H9 (cell line): ENCODE measurements around the gene ELANE. TPM values are rescaled to one million over a fixed set of nuclear protein-coding genes. Genes with fewer than 3 reads are reported as not detected.

Experiments
- DNase-seq: peaks from one replicate; pipeline ENCODE4 v3.0.0-alpha.2; 2017
- H2AFZ ChIP-seq: one replicate; pipeline ENCODE4 v1.6.1; 2013; ENCODE audit warnings: mild to moderate bottlenecking, low read length, control low read depth, moderate library complexity
- H2AK5ac ChIP-seq: 2 replicates; pipeline ENCODE4 v1.6.1; 2013; ENCODE audit warnings: low read length, control low read depth, mixed read lengths; ENCODE audit not compliant: insufficient read length
- H2BK120ac ChIP-seq: one replicate; pipeline ENCODE4 v1.6.1; 2013; ENCODE audit warnings: low read depth, mild to moderate bottlenecking, low read length, control low read depth, inconsistent platforms; ENCODE audit not compliant: poor library complexity, severe bottlenecking
- H2BK12ac ChIP-seq: 2 replicates; pipeline ENCODE4 v1.6.1; 2013; ENCODE audit warnings: low read length, control low read depth, mixed read lengths, low read depth; ENCODE audit not compliant: insufficient read length
- H2BK15ac ChIP-seq: 2 replicates; pipeline ENCODE4 v1.6.1; 2013; ENCODE audit warnings: low read depth, low read length, control low read depth
- H2BK20ac ChIP-seq: one replicate; pipeline ENCODE4 v1.6.1; 2013; ENCODE audit warnings: low read depth, mild to moderate bottlenecking, low read length, control low read depth, inconsistent platforms; ENCODE audit not compliant: poor library complexity, severe bottlenecking
- H2BK5ac ChIP-seq: 2 replicates; pipeline ENCODE4 v1.6.1; 2013; ENCODE audit warnings: low read length, control low read depth, mixed read lengths; ENCODE audit not compliant: insufficient read length
- H3K14ac ChIP-seq: 2 replicates; pipeline ENCODE4 v1.6.1; 2013; ENCODE audit warnings: low read length, control low read depth; ENCODE audit not compliant: insufficient read depth
- H3K18ac ChIP-seq: 2 replicates; pipeline ENCODE4 v1.6.1; 2013; ENCODE audit warnings: low read depth, mild to moderate bottlenecking, mixed read lengths, low read length, control low read depth; ENCODE audit not compliant: insufficient read length
- H3K23ac ChIP-seq: 2 replicates; pipeline ENCODE4 v1.6.1; 2013; ENCODE audit warnings: low read length, control low read depth, mixed read lengths, low read depth; ENCODE audit not compliant: insufficient read length
- H3K23me2 ChIP-seq: 2 replicates; pipeline ENCODE4 v1.6.1; 2013; ENCODE audit warnings: low read depth, mild to moderate bottlenecking, mixed read lengths, low read length, control low read depth; ENCODE audit not compliant: insufficient read length, poor library complexity, severe bottlenecking
- H3K27ac ChIP-seq: 2 replicates; pipeline ENCODE4 v1.5.1; 2013; ENCODE audit warnings: low read length, control low read depth, mixed read lengths, low read depth; ENCODE audit not compliant: insufficient read length
- H3K27me3 ChIP-seq: 2 replicates; pipeline ENCODE4 v1.6.1; 2013; ENCODE audit warnings: low read length, control low read depth, inconsistent platforms; ENCODE audit not compliant: insufficient read depth
- H3K4ac ChIP-seq: 2 replicates; pipeline ENCODE4 v1.6.1; 2013; ENCODE audit warnings: low read depth, mild to moderate bottlenecking, control low read depth, inconsistent platforms, low read length, moderate library complexity
- H3K4me1 ChIP-seq: 2 replicates; pipeline ENCODE4 v1.6.1; 2013; ENCODE audit warnings: low read length, control low read depth, inconsistent platforms; ENCODE audit not compliant: insufficient read depth
- H3K4me2 ChIP-seq: 2 replicates; pipeline ENCODE4 v1.6.1; 2013; ENCODE audit warnings: low read length, control low read depth, mixed read lengths; ENCODE audit not compliant: insufficient read length, insufficient read depth
- H3K56ac ChIP-seq: 2 replicates; pipeline ENCODE4 v1.6.1; 2013; ENCODE audit warnings: low read depth, mild to moderate bottlenecking, mixed read lengths, low read length, control low read depth; ENCODE audit not compliant: insufficient read length
- H3K79me1 ChIP-seq: 2 replicates; pipeline ENCODE4 v1.6.1; 2013; ENCODE audit warnings: low read depth, mild to moderate bottlenecking, moderate library complexity, low read length, control low read depth, inconsistent platforms; ENCODE audit not compliant: insufficient read depth, poor library complexity, severe bottlenecking
- H3K79me2 ChIP-seq: 2 replicates; pipeline ENCODE4 v1.6.1; 2013; ENCODE audit warnings: low read length, control low read depth, inconsistent platforms; ENCODE audit not compliant: insufficient read depth
- H3K9ac ChIP-seq: 2 replicates; pipeline ENCODE4 v1.6.1; 2013; ENCODE audit warnings: low read length, control low read depth, mixed read lengths; ENCODE audit not compliant: insufficient read length; ENCODE audit errors: extremely low read depth
- H3K9me3 ChIP-seq: one replicate; pipeline ENCODE4 v1.6.1; 2013; ENCODE audit warnings: low read depth, low read length, inconsistent platforms; ENCODE audit not compliant: control insufficient read depth
- H3T11ph ChIP-seq: one replicate; pipeline ENCODE4 v1.6.1; 2013; ENCODE audit warnings: mild to moderate bottlenecking, low read length, control low read depth, inconsistent platforms
- H4K20me1 ChIP-seq: one replicate; pipeline ENCODE4 v1.6.1; 2013; ENCODE audit not compliant: control insufficient read depth, insufficient read length, insufficient read depth
- H4K5ac ChIP-seq: 2 replicates; pipeline ENCODE4 v1.6.1; 2013; ENCODE audit warnings: low read depth, mild to moderate bottlenecking, mixed read lengths, low read length, control low read depth; ENCODE audit not compliant: insufficient read length
- H4K8ac ChIP-seq: replicated peaks from 2 replicates; pipeline ENCODE4 v1.6.1; 2013; ENCODE audit warnings: low read length, control low read depth, mixed read lengths, low read depth; ENCODE audit not compliant: insufficient read length
- H4K91ac ChIP-seq: 2 replicates; pipeline ENCODE4 v1.6.1; 2013; ENCODE audit warnings: low read depth, mild to moderate bottlenecking, moderate library complexity, mixed read lengths, low read length, control low read depth; ENCODE audit not compliant: insufficient read length
- H3K27ac Mint-ChIP-seq, 3 experiments: 2 replicates in 2 of 3; 3 replicates in 1 of 3; pipeline ENCODE4 v1.8.0; 2020 to 2021; ENCODE audit warnings: mixed read lengths in 3 of 3, mild to moderate bottlenecking in 1 of 3, moderate library complexity in 1 of 3
- H3K27me3 Mint-ChIP-seq: 2 replicates; pipeline ENCODE4 v1.8.0; 2021; ENCODE audit warnings: low read depth, mild to moderate bottlenecking, moderate library complexity, mixed read lengths
- H3K36me3 Mint-ChIP-seq, 3 experiments: 2 replicates in 2 of 3; 3 replicates in 1 of 3; pipeline ENCODE4 v1.8.0; 2020 to 2021; ENCODE audit warnings: low read depth in 3 of 3, mixed read lengths in 3 of 3; ENCODE audit not compliant: insufficient read depth in 1 of 3
- H3K4me1 Mint-ChIP-seq, 2 experiments: 2 replicates each; pipeline ENCODE4 v1.8.0; 2020; ENCODE audit warnings: mixed read lengths in 2 of 2
- H3K4me3 Mint-ChIP-seq, 2 experiments: 2 replicates in 1 of 2; 3 replicates in 1 of 2; pipeline ENCODE4 v1.8.0; 2020 to 2021; ENCODE audit warnings: mild to moderate bottlenecking in 2 of 2, mixed read lengths in 2 of 2, moderate library complexity in 1 of 2
- H3K9me3 Mint-ChIP-seq, 2 experiments: 2 replicates in 1 of 2; 3 replicates in 1 of 2; pipeline ENCODE4 v1.8.0; 2020; ENCODE audit warnings: mild to moderate bottlenecking in 2 of 2, mixed read lengths in 2 of 2, moderate library complexity in 1 of 2
- WGBS: extraction: QIAGEN DNeasy Blood & Tissue Kit; methylation state at CpG from one replicate; pipeline ENCODE4 v1.1.7; 2013; ENCODE audit warnings: missing lambda C conversion rate, low lambda C conversion rate, mixed read lengths; ENCODE audit not compliant: insufficient read length; ENCODE audit errors: extremely low coverage; 5-methylcytosine and 5-hydroxymethylcytosine counted together
- total RNA-seq: library from RNA; stranded (reverse); gene quantifications from 2 replicates; pipeline ENCODE4 v1.2.1, GENCODE V29; 2021
- TF ChIP-seq, protein P1 (sequence below): fragments of 200-600 bp; sonication (generic); conservative IDR thresholded peaks from 3 replicates; pipeline ENCODE4 v1.8.0; 2021; ENCODE audit warnings: antibody characterized with exemption, mild to moderate bottlenecking

The ELANE gene
- total RNA-seq, 1 experiment from 2014 or later = not detected

DNA sequence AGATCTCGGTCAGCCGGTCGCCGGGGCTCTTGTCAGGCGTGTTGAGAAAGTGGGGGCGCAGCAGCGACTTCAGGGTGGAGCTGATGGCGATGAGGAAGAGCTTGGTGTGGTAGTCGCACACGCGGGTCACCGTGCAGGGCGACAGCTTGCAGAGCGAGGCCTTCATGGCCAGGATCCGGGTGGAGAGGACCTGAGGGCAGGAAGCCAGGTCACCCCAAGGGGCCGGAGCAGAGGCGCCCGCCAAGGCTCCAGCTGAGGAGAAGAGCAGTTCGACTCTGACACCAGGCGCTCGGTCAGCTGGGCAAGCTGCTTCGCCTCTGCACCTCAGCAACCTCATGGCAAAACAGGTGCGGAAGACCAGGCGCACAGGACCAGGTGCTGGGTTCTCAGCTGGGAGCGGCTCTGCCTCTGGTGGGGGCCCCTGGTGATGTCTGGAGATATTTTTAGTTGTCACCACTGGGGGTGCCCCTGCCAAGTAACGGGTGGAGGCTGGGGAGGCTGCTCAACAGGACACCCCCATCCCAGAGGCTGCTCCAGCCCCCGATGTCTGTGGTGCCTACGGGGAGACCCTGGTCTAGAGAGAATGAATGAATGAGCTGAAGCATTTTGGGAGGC is 23.3 kb downstream of the ELANE start:
- Histone ChIP-seq H2BK20ac (no peak overlapping the region), H3T11ph (no peak overlapping the region), H3K27ac (no peak overlapping the region), H2AFZ (no peak overlapping the region), H2BK15ac (no peak overlapping the region), H3K4me2 (no peak overlapping the region), H2BK120ac (no peak overlapping the region), H3K23me2 (peaks cover 3% of the 10 kb centered on the region), H3K79me1 (no peaks in the 10 kb centered on the region), H3K27me3 (no peaks in the 10 kb centered on the region), H3K79me2 (no peaks in the 10 kb centered on the region), H3K4ac (no peak overlapping the region), H4K5ac (no peak overlapping the region), H3K9ac (no peak overlapping the region), H3K56ac (no peak overlapping the region), H2BK12ac (no peak overlapping the region), H2BK5ac (no peak overlapping the region), H4K8ac (no peak overlapping the region), H4K20me1 (no peaks in the 10 kb centered on the region), H4K91ac (no peak overlapping the region), H3K4me1 (no peaks in the 10 kb centered on the region), H3K14ac (no peak overlapping the region), H3K18ac (no peak overlapping the region), H2AK5ac (no peak overlapping the region), H3K9me3 (no peaks in the 10 kb centered on the region), H3K23ac (no peak overlapping the region)
- Mint-ChIP-seq H3K36me3 (peaks cover 21 to 45% (median 33%) of the 10 kb centered on the region in 3 experiments), H3K9me3 (peaks cover 6 to 7% of the 10 kb centered on the region in 2 experiments), H3K27me3 (no peaks in the 10 kb centered on the region; the same call in 1 of the 2 replicates), H3K4me1 (peaks cover 0 to 5% of the 10 kb centered on the region in 2 experiments; a peak in 1 of 4 replicates), H3K4me3 (no peak overlapping the region; a peak in 1 of 5 replicates), H3K27ac (no peak overlapping the region)
- TF ChIP-seq, protein P1, sequence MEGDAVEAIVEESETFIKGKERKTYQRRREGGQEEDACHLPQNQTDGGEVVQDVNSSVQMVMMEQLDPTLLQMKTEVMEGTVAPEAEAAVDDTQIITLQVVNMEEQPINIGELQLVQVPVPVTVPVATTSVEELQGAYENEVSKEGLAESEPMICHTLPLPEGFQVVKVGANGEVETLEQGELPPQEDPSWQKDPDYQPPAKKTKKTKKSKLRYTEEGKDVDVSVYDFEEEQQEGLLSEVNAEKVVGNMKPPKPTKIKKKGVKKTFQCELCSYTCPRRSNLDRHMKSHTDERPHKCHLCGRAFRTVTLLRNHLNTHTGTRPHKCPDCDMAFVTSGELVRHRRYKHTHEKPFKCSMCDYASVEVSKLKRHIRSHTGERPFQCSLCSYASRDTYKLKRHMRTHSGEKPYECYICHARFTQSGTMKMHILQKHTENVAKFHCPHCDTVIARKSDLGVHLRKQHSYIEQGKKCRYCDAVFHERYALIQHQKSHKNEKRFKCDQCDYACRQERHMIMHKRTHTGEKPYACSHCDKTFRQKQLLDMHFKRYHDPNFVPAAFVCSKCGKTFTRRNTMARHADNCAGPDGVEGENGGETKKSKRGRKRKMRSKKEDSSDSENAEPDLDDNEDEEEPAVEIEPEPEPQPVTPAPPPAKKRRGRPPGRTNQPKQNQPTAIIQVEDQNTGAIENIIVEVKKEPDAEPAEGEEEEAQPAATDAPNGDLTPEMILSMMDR = no peak
- WGBS = no CpG with 5 or more reads among the region's 28 CpGs
- DNase-seq = no peak
